Measurements from ENCODE around the gene TMEM44. TPM values are rescaled to one million over a fixed set of nuclear protein-coding genes. Genes with fewer than 3 reads are reported as not detected.
"Not testable (repeated sequence)": the region's sequence is repeated elsewhere in the genome, so short reads cannot be mapped to it uniquely, and the experiment has no call there.

The TMEM44 gene
- total and polyA plus RNA-seq, 8 donors: 13.4 to 46.2 (median 34.9) TPM

DNA sequence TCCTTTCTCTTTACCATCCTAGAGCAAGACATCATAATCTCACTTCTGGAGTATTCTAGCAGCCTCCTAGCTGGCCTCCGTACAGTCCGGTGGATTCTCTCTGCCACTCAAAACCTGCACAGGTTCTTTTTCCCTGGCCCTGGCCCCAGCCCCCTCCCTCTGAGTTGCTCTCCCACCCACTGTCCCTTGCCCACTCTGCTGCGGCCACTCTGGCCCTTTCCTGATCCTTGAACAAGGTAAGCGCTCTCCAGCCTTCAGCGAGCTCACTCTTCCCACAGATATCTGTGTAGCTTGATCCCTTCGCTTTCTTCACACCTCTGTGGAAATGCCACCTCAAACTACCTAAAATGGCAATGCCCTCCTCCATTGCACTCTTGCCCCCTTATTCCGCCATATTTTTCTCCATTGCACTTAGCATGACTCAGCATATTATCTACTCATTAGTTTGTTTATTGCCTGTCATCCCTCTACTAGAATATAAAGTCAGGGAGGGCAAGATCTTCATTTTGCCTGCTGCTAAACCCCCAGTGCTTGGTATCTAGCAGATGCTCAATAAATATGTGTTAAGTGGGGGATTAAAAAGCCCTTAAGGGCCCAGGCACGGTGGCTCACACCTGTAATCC lies 80.8 kb downstream of the TMEM44 start:
- DNase-seq (no peak), ATAC-seq (no peak)
- Histone ChIP-seq H3K27me3 (no peaks in the 10 kb centered on the region), H3K36me3 (no peaks in the 10 kb centered on the region), H3K4me1 (no peaks in the 10 kb centered on the region), H3K9me3 (no peaks in the 10 kb centered on the region), H3K27ac (no peak overlapping the region), H3K4me3 (no peak overlapping the region)
- TF ChIP-seq, protein P1, sequence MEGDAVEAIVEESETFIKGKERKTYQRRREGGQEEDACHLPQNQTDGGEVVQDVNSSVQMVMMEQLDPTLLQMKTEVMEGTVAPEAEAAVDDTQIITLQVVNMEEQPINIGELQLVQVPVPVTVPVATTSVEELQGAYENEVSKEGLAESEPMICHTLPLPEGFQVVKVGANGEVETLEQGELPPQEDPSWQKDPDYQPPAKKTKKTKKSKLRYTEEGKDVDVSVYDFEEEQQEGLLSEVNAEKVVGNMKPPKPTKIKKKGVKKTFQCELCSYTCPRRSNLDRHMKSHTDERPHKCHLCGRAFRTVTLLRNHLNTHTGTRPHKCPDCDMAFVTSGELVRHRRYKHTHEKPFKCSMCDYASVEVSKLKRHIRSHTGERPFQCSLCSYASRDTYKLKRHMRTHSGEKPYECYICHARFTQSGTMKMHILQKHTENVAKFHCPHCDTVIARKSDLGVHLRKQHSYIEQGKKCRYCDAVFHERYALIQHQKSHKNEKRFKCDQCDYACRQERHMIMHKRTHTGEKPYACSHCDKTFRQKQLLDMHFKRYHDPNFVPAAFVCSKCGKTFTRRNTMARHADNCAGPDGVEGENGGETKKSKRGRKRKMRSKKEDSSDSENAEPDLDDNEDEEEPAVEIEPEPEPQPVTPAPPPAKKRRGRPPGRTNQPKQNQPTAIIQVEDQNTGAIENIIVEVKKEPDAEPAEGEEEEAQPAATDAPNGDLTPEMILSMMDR (IDR thresholded peaks at IDR 0.05): no peak
- intact Hi-C loops (cut with DNase I): no loop called here

DNA sequence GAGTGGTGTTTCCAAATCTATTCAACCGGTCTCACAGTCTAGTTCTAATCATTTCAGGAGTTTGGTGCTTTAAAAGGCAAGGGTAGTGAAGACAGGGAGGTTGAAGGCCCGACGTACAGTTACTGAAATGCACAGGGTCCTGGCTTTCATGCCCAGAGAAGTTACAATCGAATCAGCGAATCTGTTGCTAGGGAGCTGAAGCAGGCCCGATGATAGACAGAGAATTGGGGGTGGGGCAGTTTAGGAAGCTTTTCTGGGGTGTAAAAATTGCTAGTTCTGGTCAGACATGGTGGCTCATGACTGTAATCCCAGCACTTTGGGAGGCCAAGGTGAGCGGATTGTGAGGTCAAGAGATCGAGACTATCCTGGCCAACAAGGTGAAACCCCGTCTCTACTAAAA lies 83.4 kb downstream of the TMEM44 start:
- Histone ChIP-seq H3K36me3 (no peaks in the 10 kb centered on the region), H3K27ac (no peak overlapping the region), H3K4me1 (no peaks in the 10 kb centered on the region), H3K4me3 (no peak overlapping the region), H3K27me3 (no peaks in the 10 kb centered on the region), H3K9me3 (no peaks in the 10 kb centered on the region)
- ATAC-seq (no peak), DNase-seq (no peak)
- intact Hi-C loops (cut with DNase I): no loop called here
- TF ChIP-seq, protein P1 (IDR thresholded peaks at IDR 0.05): no peak

DNA sequence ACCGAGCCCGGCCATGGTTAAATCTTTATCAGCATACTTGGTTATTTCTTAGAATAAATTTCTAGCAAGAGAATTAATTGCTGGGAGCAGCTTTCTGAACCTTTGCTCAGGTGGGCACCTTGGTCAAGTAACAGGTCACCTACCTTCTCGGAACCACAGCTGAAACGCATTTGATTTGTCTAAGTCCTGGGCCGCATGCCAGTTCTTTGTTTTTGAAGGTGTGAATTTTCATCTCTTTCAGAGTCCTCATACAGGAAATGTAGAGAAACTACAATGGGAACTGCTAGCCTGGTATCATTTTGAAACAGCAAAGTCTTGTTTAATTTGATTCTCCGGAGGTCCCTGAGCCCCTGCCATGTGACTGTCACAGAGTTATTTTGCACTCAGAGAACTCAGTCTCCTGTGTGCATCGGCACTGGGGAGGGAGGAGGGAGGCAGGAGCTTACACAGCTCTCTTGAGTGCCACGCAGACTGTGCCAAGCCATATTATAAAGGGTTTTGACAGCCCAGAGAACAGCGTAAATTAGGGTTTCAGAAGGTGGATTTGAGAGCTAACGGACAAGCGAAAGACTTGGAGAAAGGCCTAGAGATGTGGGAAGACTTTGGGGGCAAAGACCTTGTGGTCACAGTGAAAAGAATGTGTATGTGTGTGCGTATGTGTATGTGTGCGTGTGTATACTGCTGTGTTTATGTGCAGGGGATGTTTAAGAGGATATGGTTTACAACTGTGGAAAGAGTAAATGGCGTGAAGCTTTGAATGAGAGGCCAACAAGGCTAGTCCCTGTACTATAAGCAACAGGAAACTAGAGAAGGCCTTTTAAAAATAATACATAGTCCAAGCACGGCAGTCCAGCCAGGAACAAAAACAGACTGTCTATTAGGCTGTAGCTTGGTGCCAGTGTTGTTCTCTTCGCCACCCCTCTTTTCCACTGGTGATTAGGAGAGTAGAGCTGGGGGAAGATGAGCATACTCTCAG lies 84.6 kb downstream of the TMEM44 start:
- Histone ChIP-seq H3K36me3 (no peaks in the 10 kb centered on the region), H3K4me1 (no peaks in the 10 kb centered on the region), H3K9me3 (no peaks in the 10 kb centered on the region), H3K27me3 (no peaks in the 10 kb centered on the region), H3K4me3 (no peak overlapping the region), H3K27ac (no peak overlapping the region)
- intact Hi-C loops (cut with DNase I): no loop called here
- TF ChIP-seq, protein P1 (IDR thresholded peaks at IDR 0.05): no peak
- DNase-seq (no peak), ATAC-seq (no peak)

DNA sequence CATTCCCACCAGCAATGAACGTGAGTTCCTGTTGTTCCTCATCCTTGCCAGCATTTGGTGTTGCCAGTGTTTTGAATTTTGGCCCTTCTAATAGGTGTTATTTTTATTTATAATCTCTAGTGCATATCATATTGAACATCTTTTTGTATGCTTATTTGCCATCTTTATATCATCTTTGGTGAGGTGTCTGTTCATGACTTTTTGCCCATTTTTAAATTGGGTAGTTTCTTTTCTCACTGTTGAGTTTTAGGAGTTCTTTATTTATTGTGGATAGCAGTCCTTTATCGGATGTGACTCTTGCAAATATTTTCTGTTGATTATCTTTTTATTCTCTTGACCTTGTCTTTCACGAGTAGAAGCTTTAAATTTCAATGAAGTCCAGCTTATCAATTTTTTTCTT lies 86.2 kb downstream of the TMEM44 start:
- DNase-seq (no peak), ATAC-seq (no peak)
- Histone ChIP-seq H3K27me3 (no peaks in the 10 kb centered on the region), H3K36me3 (no peaks in the 10 kb centered on the region), H3K4me1 (no peaks in the 10 kb centered on the region), H3K4me3 (no peak overlapping the region), H3K9me3 (no peaks in the 10 kb centered on the region), H3K27ac (no peak overlapping the region)
- intact Hi-C loops (cut with DNase I): no loop called here
- TF ChIP-seq, protein P1 (IDR thresholded peaks at IDR 0.05): no peak

DNA sequence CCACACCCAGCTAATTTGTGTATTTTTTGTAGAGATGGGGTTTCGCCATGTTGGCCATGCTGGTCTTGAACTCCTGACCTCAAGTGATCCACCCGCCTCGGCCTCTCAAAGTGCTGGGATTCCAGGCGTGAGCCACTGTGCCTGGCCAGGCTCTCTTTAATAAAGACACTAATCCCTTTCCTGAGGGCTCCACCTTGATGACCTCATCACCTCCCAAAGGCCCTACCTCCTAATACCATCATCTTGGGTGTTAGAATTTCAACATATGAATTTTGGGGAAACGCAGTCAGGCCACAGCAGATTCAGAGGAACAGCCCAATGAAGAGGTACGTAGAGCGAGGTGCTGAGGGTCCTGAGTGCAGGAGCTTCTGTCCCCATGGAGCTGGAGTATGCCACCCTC lies 87.7 kb downstream of the TMEM44 start:
- H3K4me3 ChIP-seq; H3K27ac ChIP-seq; DNase-seq; intact Hi-C loops (cut with DNase I); ATAC-seq; H3K4me1 ChIP-seq; H3K27me3 ChIP-seq; H3K36me3 ChIP-seq; H3K9me3 ChIP-seq: not testable (repeated sequence)
